MCF 10A (cell line): ENCODE measurements around the gene NATD1. TPM values are rescaled to one million over a fixed set of nuclear protein-coding genes. Genes with fewer than 3 reads are reported as not detected.

ENCODE experiments used
- BruUV-seq: library from RNA; stranded (reverse); fragments of 400-500 nt; replicated peaks from 2 replicates; lab custom pipeline; 2021; lab: Mats Ljungman, UMichigan
- CTCF ChIA-PET: fragments of 300-600 bp; sonication (Branson Sonifier 250); formaldehyde crosslinking; extraction: SDS; loops from one replicate; lab custom pipeline; 2021; ENCODE audit warnings: antibody characterized with exemption, inconsistent platforms; lab: Yijun Ruan, JAX
- POLR2A ChIA-PET: fragments of 300-600, 350-650 bp; sonication (Branson Sonifier 250); formaldehyde crosslinking; extraction: SDS; loops from one replicate; lab custom pipeline; 2020; ENCODE audit warnings: antibody characterized with exemption, inconsistent platforms; lab: Yijun Ruan, JAX
- DNase-seq: peaks from one replicate; pipeline ENCODE4 v3.0.0-alpha.2; 2018; ENCODE audit not compliant: unreplicated experiment
- H3K27ac Mint-ChIP-seq: one replicate; pipeline ENCODE4 v1.8.0; 2022; ENCODE audit warnings: mild to moderate bottlenecking, low read depth, mixed read lengths; ENCODE audit not compliant: unreplicated experiment
- H3K27me3 Mint-ChIP-seq: one replicate; pipeline ENCODE4 v1.8.0; 2022; ENCODE audit warnings: mixed read lengths; ENCODE audit not compliant: insufficient read depth, unreplicated experiment
- H3K36me3 Mint-ChIP-seq: one replicate; pipeline ENCODE4 v1.8.0; 2022; ENCODE audit warnings: mild to moderate bottlenecking, moderate library complexity, mixed read lengths; ENCODE audit not compliant: insufficient read depth, unreplicated experiment
- H3K4me1 Mint-ChIP-seq: one replicate; pipeline ENCODE4 v1.8.0; 2022; ENCODE audit warnings: mixed read lengths; ENCODE audit not compliant: insufficient read depth, unreplicated experiment
- H3K4me3 Mint-ChIP-seq: one replicate; pipeline ENCODE4 v1.8.0; 2022; ENCODE audit warnings: mild to moderate bottlenecking, moderate library complexity, mixed read lengths; ENCODE audit not compliant: unreplicated experiment
- H3K9me3 Mint-ChIP-seq: one replicate; pipeline ENCODE4 v1.8.0; 2022; ENCODE audit warnings: mixed read lengths; ENCODE audit not compliant: unreplicated experiment
- CTCF ChIP-seq: fragments of 200-600 bp; IDR thresholded peaks from one replicate; pipeline ENCODE4 v1.8.0; 2022; ENCODE audit warnings: antibody characterized with exemption, mild to moderate bottlenecking; ENCODE audit not compliant: unreplicated experiment
- intact Hi-C: fragments of 100-400 bp; cut with micrococcal nuclease; formaldehyde crosslinking; loops from 2 replicates; pipeline ENCODE4 v1.14.1; 2022
- total RNA-seq: library from RNA; stranded (reverse); gene quantifications from 2 replicates; pipeline ENCODE4 v1.2.3, GENCODE V29; 2022

Gene NATD1
- total RNA-seq, 1 experiment from 2014 or later, result 2.3 TPM

GRCh38 chr17:21247552-21248258 is 5.5 kb downstream of the NATD1 start:
- POLR2A ChIA-PET, result no interaction called here
- CTCF ChIA-PET, result interaction anchor here (1.5 to 2.7 kb wide), 2 partner anchors 8 to 128 kb away, joined by 4 to 15 read pairs; no protein-coding TSS in a partner anchor
- Mint-ChIP-seq H3K4me3 (no peak overlapping the region), H3K27me3 (no peaks in the 10 kb centered on the region), H3K36me3 (peaks cover 15% of the 10 kb centered on the region), H3K27ac (no peak overlapping the region), H3K9me3 (no peaks in the 10 kb centered on the region), H3K4me1 (peaks cover 10% of the 10 kb centered on the region)
- BruUV-seq, result no TSS peak
- no peak for TF ChIP-seq CTCF
- no peak for DNase-seq
- intact Hi-C loops, result loop anchor here (10.0 kb wide), 1 partner anchor 123 kb away; the partner anchor contains the start of gene DHRS7B

DNA sequence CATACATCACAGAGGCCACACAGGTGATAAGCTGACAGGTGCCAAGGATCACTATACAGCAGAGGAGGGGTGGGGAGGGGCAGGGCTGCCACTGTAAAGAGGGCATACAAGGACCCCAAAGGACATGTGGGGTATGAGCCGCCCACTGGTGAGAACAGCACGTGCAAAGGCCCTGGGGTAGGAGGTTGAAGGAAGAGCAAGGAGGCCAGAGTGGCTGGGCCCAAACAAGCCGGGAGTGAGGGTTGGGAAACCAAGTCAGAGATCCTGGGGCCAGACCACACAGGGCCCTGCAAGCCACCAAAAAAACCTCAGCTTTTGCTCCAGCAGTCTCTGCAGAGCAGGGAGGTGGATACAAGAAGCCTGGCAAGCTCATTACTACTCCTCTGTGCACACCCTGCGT is 6.5 kb downstream of the NATD1 start:
- Mint-ChIP-seq H3K4me3 (no peak overlapping the region), H3K36me3 (peaks cover 15% of the 10 kb centered on the region), H3K9me3 (no peaks in the 10 kb centered on the region), H3K27me3 (no peaks in the 10 kb centered on the region), H3K27ac (no peak overlapping the region), H3K4me1 (peaks cover 10% of the 10 kb centered on the region)
- no TSS peak for BruUV-seq
- no peak for DNase-seq
- CTCF ChIA-PET, result interaction anchor here (1.5 kb wide), 1 partner anchor 127 kb away, joined by 4 read pairs; no protein-coding TSS in a partner anchor
- POLR2A ChIA-PET, result interaction anchor here (1.0 kb wide), 1 partner anchor 23 kb away, joined by 3 read pairs; no protein-coding TSS in a partner anchor
- intact Hi-C loops, result loop anchor here (10.0 kb wide), 1 partner anchor 122 kb away; the partner anchor contains the start of gene DHRS7B
- no peak for TF ChIP-seq CTCF

- Mint-ChIP-seq H3K27ac (no peak overlapping the region), H3K9me3 (no peaks in the 10 kb centered on the region), H3K4me1 (peaks cover 9% of the 10 kb centered on the region), H3K4me3 (no peak overlapping the region), H3K36me3 (peaks cover 19% of the 10 kb centered on the region), H3K27me3 (no peaks in the 10 kb centered on the region)
- no TSS peak for BruUV-seq
- ChIA-PET CTCF (no interaction called here), POLR2A (interaction anchor here (0.6 to 1.0 kb wide), 2 partner anchors 22 to 41 kb away, joined by 3 read pairs; no protein-coding TSS in a partner anchor)
- no peak for TF ChIP-seq CTCF
- DNase-seq, result no peak
- intact Hi-C loops, result loop anchor here (10.0 kb wide), 1 partner anchor 121 kb away; the partner anchor contains the start of gene DHRS7B
These were observed 7.5 kb downstream of the NATD1 start for GRCh38 chr17:21245639-21246084.

DNA sequence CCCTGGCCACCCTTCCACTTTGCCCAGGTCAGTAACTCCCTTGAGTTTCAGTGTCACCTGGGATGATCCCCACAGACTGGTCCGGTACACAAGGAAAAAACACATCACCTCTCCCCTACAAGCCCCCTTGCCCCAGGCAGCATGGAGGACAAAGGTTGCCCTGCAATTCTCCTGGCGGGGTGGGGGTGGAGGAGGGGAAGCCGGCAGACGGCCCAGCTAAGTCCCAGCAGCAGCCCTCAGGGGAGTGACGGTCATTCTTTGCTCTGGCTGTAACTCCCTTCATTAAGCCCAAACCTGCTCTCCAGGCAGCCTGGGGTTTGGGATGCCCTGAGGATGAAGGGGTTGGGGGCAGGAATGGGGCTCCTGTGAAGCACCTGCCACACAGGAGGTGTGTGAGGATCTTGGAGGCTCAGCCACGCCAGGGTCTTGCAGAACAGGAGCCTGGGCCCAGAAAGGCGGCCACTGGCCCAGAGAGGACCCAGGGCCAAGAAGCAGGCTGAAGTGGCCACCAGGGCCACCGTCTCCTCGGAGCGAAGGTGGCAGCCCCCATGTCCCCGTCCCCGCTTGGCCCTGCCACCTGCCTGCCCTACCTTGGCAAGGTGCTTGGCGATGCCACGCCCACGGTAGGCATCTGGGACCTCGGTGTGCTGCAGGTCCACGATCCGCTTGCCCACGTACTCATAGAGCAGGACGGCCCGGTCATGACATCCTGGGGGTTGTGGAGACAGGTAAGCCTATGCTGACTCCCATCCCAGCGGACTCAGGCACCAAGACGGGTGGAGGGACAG is 9.5 kb downstream of the NATD1 start:
- POLR2A ChIA-PET, result no interaction called here
- CTCF ChIA-PET, result interaction anchor here (0.7 kb wide), 1 partner anchor 148 kb away, joined by 3 read pairs; no protein-coding TSS in a partner anchor
- DNase-seq, result no peak
- no peak for TF ChIP-seq CTCF
- H3K27me3 Mint-ChIP-seq, result peaks cover 1% of the 10 kb centered on the region
- no peak overlapping the region for H3K4me3 Mint-ChIP-seq
- intact Hi-C loops, result loop anchor here (10.0 kb wide), 1 partner anchor 119 kb away; the partner anchor contains the start of gene DHRS7B
- peaks cover 20% of the 10 kb centered on the region for H3K36me3 Mint-ChIP-seq
- BruUV-seq, result no TSS peak
- no peak overlapping the region for H3K27ac Mint-ChIP-seq
- no peaks in the 10 kb centered on the region for H3K9me3 Mint-ChIP-seq
- H3K4me1 Mint-ChIP-seq, result no peaks in the 10 kb centered on the region
